OCI-LY1 (cell line): ENCODE measurements around the gene CREB5.

Experiments used
- H2AFZ ChIP-seq: fragments of 200-600 bp; sonication (generic), shearing (Covaris generic); 2 replicates; pipeline ENCODE4 v1.6.0; 2014; ENCODE audit warnings: antibody characterized with exemption, mild to moderate bottlenecking, low read length
- H3F3A ChIP-seq: fragments of 200-600 bp; sonication (generic), shearing (Covaris generic); 2 replicates; pipeline ENCODE4 v1.6.0; 2014; ENCODE audit warnings: mild to moderate bottlenecking, antibody characterized with exemption, low read length, moderate library complexity; ENCODE audit not compliant: insufficient read depth
- H3K27ac ChIP-seq: fragments of 200-600 bp; sonication (generic); 2 replicates; pipeline ENCODE4 v1.5.1; 2014; ENCODE audit warnings: low read length, mixed run types, mild to moderate bottlenecking, low read depth; ENCODE audit not compliant: poor library complexity, severe bottlenecking
- H3K27me3 ChIP-seq: fragments of 200-600 bp; sonication (generic); 2 replicates; pipeline ENCODE4 v1.6.0; 2014; ENCODE audit warnings: antibody characterized with exemption, mild to moderate bottlenecking, low read length, moderate library complexity; ENCODE audit not compliant: insufficient read depth
- H3K36me3 ChIP-seq: fragments of 200-600 bp; sonication (generic); 2 replicates; pipeline ENCODE4 v1.6.1; 2014; ENCODE audit warnings: mild to moderate bottlenecking, antibody characterized with exemption, low read length, moderate library complexity, mixed read lengths; ENCODE audit not compliant: insufficient read depth
- H3K4me1 ChIP-seq: fragments of 200-600 bp; sonication (generic); 2 replicates; pipeline ENCODE4 v1.5.1; 2014; ENCODE audit warnings: mild to moderate bottlenecking, low read length, moderate library complexity; ENCODE audit not compliant: insufficient read depth, severe bottlenecking
- H3K4me2 ChIP-seq: fragments of 200-600 bp; sonication (generic), shearing (Covaris generic); 2 replicates; pipeline ENCODE4 v1.6.1; 2014; ENCODE audit warnings: low read length
- H3K4me3 ChIP-seq: fragments of 200-600 bp; sonication (generic); 2 replicates; pipeline ENCODE4 v1.5.1; 2014; ENCODE audit warnings: low read length, low read depth, mild to moderate bottlenecking, mixed read lengths; ENCODE audit not compliant: poor library complexity, severe bottlenecking
- H3K79me2 ChIP-seq: fragments of 200-600 bp; shearing (Covaris generic); 2 replicates; pipeline ENCODE4 v1.6.1; 2016; ENCODE audit warnings: mixed run types, low read length, mixed read lengths; ENCODE audit not compliant: insufficient read depth
- H3K9ac ChIP-seq: fragments of 200-600 bp; sonication (generic), shearing (Covaris generic); 2 replicates; pipeline ENCODE4 v1.6.1; 2014; ENCODE audit warnings: mild to moderate bottlenecking, low read length, mixed read lengths
- H3K9me2 ChIP-seq: fragments of 200-600 bp; sonication (generic), shearing (Covaris generic); 2 replicates; pipeline ENCODE4 v1.6.1; 2014; ENCODE audit warnings: low read depth, mild to moderate bottlenecking, low read length, mixed read lengths
- H3K9me3 ChIP-seq: fragments of 200-600 bp; shearing (Covaris generic); 2 replicates; pipeline ENCODE4 v1.6.1; 2014; ENCODE audit warnings: low read length, mixed read lengths
- H4K20me1 ChIP-seq: fragments of 200-600 bp; sonication (generic), shearing (Covaris generic); 2 replicates; pipeline ENCODE4 v1.6.0; 2016; ENCODE audit warnings: mild to moderate bottlenecking, low read length; ENCODE audit not compliant: insufficient read depth
- EZH2 ChIP-seq: fragments of 200-600 bp; sonication (generic), shearing (Covaris generic); IDR thresholded peaks from 2 replicates; pipeline ENCODE4 v1.8.0; 2017; ENCODE audit warnings: borderline replicate concordance, mixed run types, mild to moderate bottlenecking, antibody characterized with exemption, low read length, moderate library complexity, mixed read lengths
- TF ChIP-seq, protein P1 (sequence below): fragments of 200-600 bp; sonication (generic), shearing (Covaris generic); IDR thresholded peaks from 2 replicates; pipeline ENCODE4 v1.5.1; 2017; ENCODE audit warnings: mild to moderate bottlenecking, antibody characterized with exemption, low read length, moderate library complexity, mixed read lengths

Gene CREB5

DNA sequence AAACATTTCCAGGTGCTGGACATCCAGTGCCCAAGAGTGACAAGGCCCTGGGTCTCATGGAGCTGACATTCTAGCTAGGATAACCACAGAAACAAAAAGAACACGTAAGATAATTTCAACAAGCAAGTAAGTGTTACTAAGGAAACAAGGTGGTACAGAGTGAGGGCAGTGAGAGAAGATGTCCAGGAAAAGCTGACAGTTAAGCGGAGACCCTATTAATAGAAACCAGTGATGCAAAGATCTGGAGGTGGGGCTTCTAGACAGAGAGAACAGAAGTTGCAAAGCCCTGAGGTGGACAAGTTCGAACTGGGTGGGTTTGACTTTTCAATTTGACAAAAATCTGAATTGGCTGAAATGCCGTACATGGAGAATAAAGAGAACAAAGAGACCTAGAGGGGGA is 449.5 kb downstream of the CREB5 start:
- no peaks in the 10 kb centered on the region for H3K36me3 ChIP-seq
- H3K9me2 ChIP-seq: no peaks in the 10 kb centered on the region
- no peak overlapping the region for H3K27ac ChIP-seq
- no peak overlapping the region for H2AFZ ChIP-seq
- peaks cover 19% of the 10 kb centered on the region; the same call in 1 of the 2 replicates for H3K27me3 ChIP-seq
- H3F3A ChIP-seq: no peaks in the 10 kb centered on the region
- H3K79me2 ChIP-seq: no peaks in the 10 kb centered on the region
- no peak overlapping the region for H3K4me3 ChIP-seq
- H4K20me1 ChIP-seq: no peaks in the 10 kb centered on the region
- no peak for TF ChIP-seq EZH2
- TF ChIP-seq, protein P1, sequence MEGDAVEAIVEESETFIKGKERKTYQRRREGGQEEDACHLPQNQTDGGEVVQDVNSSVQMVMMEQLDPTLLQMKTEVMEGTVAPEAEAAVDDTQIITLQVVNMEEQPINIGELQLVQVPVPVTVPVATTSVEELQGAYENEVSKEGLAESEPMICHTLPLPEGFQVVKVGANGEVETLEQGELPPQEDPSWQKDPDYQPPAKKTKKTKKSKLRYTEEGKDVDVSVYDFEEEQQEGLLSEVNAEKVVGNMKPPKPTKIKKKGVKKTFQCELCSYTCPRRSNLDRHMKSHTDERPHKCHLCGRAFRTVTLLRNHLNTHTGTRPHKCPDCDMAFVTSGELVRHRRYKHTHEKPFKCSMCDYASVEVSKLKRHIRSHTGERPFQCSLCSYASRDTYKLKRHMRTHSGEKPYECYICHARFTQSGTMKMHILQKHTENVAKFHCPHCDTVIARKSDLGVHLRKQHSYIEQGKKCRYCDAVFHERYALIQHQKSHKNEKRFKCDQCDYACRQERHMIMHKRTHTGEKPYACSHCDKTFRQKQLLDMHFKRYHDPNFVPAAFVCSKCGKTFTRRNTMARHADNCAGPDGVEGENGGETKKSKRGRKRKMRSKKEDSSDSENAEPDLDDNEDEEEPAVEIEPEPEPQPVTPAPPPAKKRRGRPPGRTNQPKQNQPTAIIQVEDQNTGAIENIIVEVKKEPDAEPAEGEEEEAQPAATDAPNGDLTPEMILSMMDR: no peak
- H3K4me1 ChIP-seq: no peaks in the 10 kb centered on the region
- H3K4me2 ChIP-seq: no peak overlapping the region
- no peak overlapping the region for H3K9ac ChIP-seq
- no peaks in the 10 kb centered on the region for H3K9me3 ChIP-seq

DNA sequence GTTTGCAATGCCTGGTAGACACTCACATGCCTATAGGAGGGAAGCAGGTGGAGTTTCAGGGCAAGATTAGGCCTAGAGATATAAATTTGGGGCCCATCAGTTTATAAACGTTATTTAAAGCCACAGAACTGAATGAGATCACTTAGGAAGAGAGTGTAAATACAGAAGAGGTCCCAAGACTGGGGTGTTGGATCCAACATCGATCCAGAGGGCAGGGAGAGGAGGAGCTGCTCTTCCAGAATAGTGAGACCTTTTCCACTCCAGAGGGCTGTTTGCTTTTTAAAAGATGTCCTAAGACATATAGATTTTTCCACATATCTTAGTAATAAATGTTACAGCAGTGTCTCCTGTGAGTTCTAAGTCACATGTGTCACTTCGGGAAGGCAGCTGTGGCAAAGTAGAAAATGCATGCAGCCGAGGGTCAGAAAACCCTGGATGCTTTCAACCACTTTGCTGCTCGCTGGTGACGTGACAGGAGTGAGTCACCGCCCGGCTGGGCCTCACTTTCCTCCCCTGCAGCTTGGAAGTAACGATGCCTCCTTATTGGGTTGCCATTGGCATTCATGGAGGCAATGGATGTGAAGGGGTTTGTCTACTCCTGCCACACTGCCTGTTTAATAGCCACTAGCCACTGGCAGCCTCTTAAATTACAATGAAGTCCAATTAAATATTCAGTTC is 450.4 kb downstream of the CREB5 start:
- Histone ChIP-seq H3K79me2 (no peaks in the 10 kb centered on the region), H3K36me3 (no peaks in the 10 kb centered on the region), H3K9ac (no peak overlapping the region), H3K9me2 (no peaks in the 10 kb centered on the region), H2AFZ (no peak overlapping the region), H3K4me2 (no peak overlapping the region), H3K9me3 (no peaks in the 10 kb centered on the region), H3F3A (no peaks in the 10 kb centered on the region), H3K27ac (no peak overlapping the region), H3K4me1 (no peaks in the 10 kb centered on the region), H3K27me3 (peaks cover 19% of the 10 kb centered on the region; the same call in 1 of the 2 replicates), H4K20me1 (no peaks in the 10 kb centered on the region), H3K4me3 (no peak overlapping the region)
- TF ChIP-seq EZH2: no peak
- TF ChIP-seq, protein P1: no peak

DNA sequence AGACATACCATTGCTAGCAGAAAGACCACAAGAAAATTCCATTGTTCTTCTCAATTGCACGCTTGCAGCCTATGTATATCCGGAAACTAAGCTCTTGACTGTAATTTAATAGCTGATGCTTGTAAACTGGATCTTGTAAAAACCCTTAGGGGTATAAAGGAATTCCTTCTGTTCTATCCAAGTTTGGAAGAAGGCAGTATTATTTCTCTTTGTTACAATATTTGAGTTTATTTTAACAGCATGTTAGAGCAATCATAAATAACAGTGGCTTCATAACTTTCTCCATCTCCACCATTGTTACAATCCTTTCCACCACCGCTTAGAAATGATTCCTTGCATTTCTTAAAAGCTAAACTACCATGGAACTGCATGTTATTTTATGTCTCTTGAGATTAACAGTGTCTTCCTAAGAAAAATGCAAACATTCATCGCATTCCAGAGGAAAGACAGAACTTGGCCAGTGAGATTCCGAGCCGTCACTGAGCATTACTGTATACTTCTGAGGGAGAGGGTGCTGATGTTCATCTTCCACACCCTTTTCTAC is 453.4 kb downstream of the CREB5 start:
- H3F3A ChIP-seq: no peaks in the 10 kb centered on the region
- H3K4me1 ChIP-seq: no peaks in the 10 kb centered on the region
- H2AFZ ChIP-seq: no peak overlapping the region
- H3K27ac ChIP-seq: no peak overlapping the region
- H3K9me3 ChIP-seq: no peaks in the 10 kb centered on the region
- no peak overlapping the region for H3K4me2 ChIP-seq
- H3K36me3 ChIP-seq: no peaks in the 10 kb centered on the region
- H3K79me2 ChIP-seq: no peaks in the 10 kb centered on the region
- H3K9me2 ChIP-seq: no peaks in the 10 kb centered on the region
- no peaks in the 10 kb centered on the region for H4K20me1 ChIP-seq
- no peak overlapping the region for H3K4me3 ChIP-seq
- peaks cover 18% of the 10 kb centered on the region; the same call in 1 of the 2 replicates for H3K27me3 ChIP-seq
- TF ChIP-seq, protein P1: no peak
- no peak for TF ChIP-seq EZH2
- H3K9ac ChIP-seq: no peak overlapping the region
